ENCODE results near the gene CXCR1.

CXCR1 gene

GRCh38 chr2:218162814-218163213 lies 3.9 kb downstream of the CXCR1 start:
- no peak for TF ChIP-seq SPI1 (IDR thresholded peaks at IDR 0.05; ENCODE audit: borderline replicate concordance, low read depth)
- no peak for DNase-seq (ENCODE audit: low read depth in 1 of 2, low spot score in 1 of 2)
- no peaks in the 10 kb centered on the region for H3K27me3 ChIP-seq (ENCODE audit: insufficient read depth, poor library complexity, severe bottlenecking)
- no peak overlapping the region for H3K27ac ChIP-seq (replicated peaks)
- no peak overlapping the region for H3K4me3 ChIP-seq (replicated peaks; ENCODE audit: insufficient read depth, low read length)

DNA sequence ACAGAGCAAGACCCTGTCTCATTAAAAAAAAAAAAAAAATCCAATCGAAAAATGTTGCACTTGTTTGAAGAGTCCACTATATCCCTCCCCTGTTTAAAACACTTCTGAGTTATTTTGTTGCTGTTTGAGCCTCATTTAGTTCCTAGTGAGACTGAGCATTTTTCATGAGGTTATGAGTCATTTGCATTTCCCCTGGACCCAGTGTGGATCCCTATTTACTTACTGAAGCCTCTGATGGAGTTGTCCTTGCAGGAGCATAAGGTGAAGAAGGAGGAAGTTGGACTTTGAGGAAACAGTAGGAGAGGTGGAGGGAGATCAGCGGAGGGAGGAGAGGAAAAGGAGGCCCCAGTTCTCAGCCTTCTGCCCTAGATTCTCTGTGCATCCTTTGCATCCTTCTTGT lies 5.1 kb downstream of the CXCR1 start:
- TF ChIP-seq SPI1 (IDR thresholded peaks at IDR 0.05; ENCODE audit: borderline replicate concordance, low read depth), result no peak
- TF ChIP-seq, protein P1, sequence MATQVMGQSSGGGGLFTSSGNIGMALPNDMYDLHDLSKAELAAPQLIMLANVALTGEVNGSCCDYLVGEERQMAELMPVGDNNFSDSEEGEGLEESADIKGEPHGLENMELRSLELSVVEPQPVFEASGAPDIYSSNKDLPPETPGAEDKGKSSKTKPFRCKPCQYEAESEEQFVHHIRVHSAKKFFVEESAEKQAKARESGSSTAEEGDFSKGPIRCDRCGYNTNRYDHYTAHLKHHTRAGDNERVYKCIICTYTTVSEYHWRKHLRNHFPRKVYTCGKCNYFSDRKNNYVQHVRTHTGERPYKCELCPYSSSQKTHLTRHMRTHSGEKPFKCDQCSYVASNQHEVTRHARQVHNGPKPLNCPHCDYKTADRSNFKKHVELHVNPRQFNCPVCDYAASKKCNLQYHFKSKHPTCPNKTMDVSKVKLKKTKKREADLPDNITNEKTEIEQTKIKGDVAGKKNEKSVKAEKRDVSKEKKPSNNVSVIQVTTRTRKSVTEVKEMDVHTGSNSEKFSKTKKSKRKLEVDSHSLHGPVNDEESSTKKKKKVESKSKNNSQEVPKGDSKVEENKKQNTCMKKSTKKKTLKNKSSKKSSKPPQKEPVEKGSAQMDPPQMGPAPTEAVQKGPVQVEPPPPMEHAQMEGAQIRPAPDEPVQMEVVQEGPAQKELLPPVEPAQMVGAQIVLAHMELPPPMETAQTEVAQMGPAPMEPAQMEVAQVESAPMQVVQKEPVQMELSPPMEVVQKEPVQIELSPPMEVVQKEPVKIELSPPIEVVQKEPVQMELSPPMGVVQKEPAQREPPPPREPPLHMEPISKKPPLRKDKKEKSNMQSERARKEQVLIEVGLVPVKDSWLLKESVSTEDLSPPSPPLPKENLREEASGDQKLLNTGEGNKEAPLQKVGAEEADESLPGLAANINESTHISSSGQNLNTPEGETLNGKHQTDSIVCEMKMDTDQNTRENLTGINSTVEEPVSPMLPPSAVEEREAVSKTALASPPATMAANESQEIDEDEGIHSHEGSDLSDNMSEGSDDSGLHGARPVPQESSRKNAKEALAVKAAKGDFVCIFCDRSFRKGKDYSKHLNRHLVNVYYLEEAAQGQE (IDR thresholded peaks at IDR 0.05; ENCODE audit: insufficient replicate concordance, low read depth), result no peak
- DNase-seq (ENCODE audit: low read depth in 1 of 2, low spot score in 1 of 2), result no peak
- H3K27me3 ChIP-seq (ENCODE audit: insufficient read depth, poor library complexity, severe bottlenecking), result no peaks in the 10 kb centered on the region
- H3K4me3 ChIP-seq (replicated peaks; ENCODE audit: insufficient read depth, low read length), result no peak overlapping the region
- H3K27ac ChIP-seq (replicated peaks), result no peak overlapping the region

- Histone ChIP-seq H3K27ac (replicated peaks) (peak overlapping the region; percentile 64), H3K27me3 (ENCODE audit: insufficient read depth, poor library complexity, severe bottlenecking) (no peaks in the 10 kb centered on the region), H3K4me3 (replicated peaks; ENCODE audit: insufficient read depth, low read length) (no peak overlapping the region)
- TF ChIP-seq GABPA (IDR thresholded peaks at IDR 0.05; ENCODE audit: low read depth) (no peak), CTCF (IDR thresholded peaks at IDR 0.05; ENCODE audit: insufficient read depth, low read length) (no peak), POLR2AphosphoS5 (IDR thresholded peaks at IDR 0.05; ENCODE audit: low read depth) (no peak), SPI1 (IDR thresholded peaks at IDR 0.05; ENCODE audit: borderline replicate concordance, low read depth) (no peak)
- TF ChIP-seq, protein P1 (IDR thresholded peaks at IDR 0.05; ENCODE audit: insufficient replicate concordance, low read depth), result no peak
- peak; percentile 29 to 72 for DNase-seq (ENCODE audit: low read depth in 1 of 2, low spot score in 1 of 2)
These were observed 10.7 kb downstream of the CXCR1 start for GRCh38 chr2:218155953-218156479.

DNA sequence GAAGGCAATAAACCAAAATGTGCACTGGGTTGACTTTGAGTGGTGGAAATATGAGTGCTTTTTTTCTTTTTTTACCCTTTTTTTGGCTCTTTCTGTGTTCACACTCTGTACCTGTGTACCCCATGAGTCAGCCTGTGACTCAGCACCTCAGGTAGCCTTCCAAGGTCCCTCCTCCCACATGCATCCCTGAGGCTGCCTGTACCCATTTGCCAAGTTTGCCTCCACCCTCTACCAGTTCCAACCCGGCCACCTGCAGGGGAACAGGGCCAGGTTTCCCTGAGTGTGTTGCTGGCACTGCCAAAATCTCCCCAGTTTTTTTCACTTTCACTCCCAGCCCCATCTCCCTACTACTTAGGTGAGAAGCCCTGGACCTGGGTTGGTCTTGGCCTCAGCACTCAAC lies 14.0 kb downstream of the CXCR1 start:
- no peak for DNase-seq (ENCODE audit: low read depth in 1 of 2, low spot score in 1 of 2)
- TF ChIP-seq POLR2AphosphoS5 (IDR thresholded peaks at IDR 0.05; ENCODE audit: low read depth) (no peak), SPI1 (IDR thresholded peaks at IDR 0.05; ENCODE audit: borderline replicate concordance, low read depth) (no peak), GABPA (IDR thresholded peaks at IDR 0.05; ENCODE audit: low read depth) (no peak)
- Histone ChIP-seq H3K27ac (replicated peaks) (no peak overlapping the region), H3K4me3 (replicated peaks; ENCODE audit: insufficient read depth, low read length) (no peak overlapping the region), H3K27me3 (ENCODE audit: insufficient read depth, poor library complexity, severe bottlenecking) (no peaks in the 10 kb centered on the region)

DNA sequence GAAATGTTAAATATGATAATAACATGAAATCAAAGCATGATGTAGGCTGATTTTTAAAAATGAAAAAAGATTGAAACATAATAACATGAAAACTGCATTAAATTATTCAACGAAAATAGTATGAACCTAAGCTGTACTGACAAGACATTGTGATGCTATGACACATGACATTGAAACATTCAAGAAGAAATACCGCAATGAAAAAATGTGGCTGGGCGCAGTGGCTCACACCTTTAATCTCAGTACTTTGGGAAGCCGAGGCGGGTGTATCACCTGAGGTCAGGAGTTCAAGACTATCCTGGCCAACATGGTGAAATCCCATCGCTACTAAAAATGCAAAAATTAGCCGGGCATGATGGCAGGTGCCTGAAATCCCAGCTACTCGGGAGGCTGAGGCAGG lies 14.6 kb downstream of the CXCR1 start:
- DNase-seq (ENCODE audit: low read depth in 1 of 2, low spot score in 1 of 2), result no peak
- no peak overlapping the region for H3K27ac ChIP-seq (replicated peaks)

More for the DNA sequence above, 14.6 kb downstream of the CXCR1 start:
- TF ChIP-seq CTCF (IDR thresholded peaks at IDR 0.05; ENCODE audit: insufficient read depth, low read length), result no peak
- TF ChIP-seq SPI1 (IDR thresholded peaks at IDR 0.05; ENCODE audit: borderline replicate concordance, low read depth), result no peak
- Histone ChIP-seq H3K27me3 (ENCODE audit: insufficient read depth, poor library complexity, severe bottlenecking) (no peaks in the 10 kb centered on the region), H3K4me3 (replicated peaks; ENCODE audit: insufficient read depth, low read length) (no peak overlapping the region)

Data from HL-60 (cell line).